ENCODE data around the gene ANKRD2.

DNA sequence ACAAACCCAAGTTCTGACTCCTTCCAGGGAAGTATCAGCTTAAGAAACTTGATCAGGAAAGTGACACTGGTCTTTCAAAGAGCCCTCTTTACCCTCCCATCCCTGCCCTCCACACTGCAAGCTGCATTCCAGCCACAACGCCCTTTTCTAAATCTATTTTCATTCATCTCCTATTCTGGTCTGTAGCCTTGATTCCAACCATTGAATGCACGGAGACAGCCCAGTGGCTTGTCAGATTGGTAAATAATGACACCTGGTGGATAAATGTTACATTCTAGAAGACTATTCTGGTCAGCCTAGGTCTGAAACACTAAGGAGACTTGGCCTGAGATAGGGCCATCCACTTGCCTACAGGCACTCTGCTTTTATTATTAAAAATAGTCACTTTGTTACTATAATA, 39.8 kb downstream of the ANKRD2 start:
- TF ChIP-seq, protein P1, sequence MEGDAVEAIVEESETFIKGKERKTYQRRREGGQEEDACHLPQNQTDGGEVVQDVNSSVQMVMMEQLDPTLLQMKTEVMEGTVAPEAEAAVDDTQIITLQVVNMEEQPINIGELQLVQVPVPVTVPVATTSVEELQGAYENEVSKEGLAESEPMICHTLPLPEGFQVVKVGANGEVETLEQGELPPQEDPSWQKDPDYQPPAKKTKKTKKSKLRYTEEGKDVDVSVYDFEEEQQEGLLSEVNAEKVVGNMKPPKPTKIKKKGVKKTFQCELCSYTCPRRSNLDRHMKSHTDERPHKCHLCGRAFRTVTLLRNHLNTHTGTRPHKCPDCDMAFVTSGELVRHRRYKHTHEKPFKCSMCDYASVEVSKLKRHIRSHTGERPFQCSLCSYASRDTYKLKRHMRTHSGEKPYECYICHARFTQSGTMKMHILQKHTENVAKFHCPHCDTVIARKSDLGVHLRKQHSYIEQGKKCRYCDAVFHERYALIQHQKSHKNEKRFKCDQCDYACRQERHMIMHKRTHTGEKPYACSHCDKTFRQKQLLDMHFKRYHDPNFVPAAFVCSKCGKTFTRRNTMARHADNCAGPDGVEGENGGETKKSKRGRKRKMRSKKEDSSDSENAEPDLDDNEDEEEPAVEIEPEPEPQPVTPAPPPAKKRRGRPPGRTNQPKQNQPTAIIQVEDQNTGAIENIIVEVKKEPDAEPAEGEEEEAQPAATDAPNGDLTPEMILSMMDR (IDR thresholded peaks at IDR 0.05), result peak; percentile 5 to 63 (median 19)
- no peak for TF ChIP-seq POLR2A (IDR thresholded peaks at IDR 0.05)
